OCI-LY7 (cell line): ENCODE results near the gene MLANA. TPM values are rescaled to one million over a fixed set of nuclear protein-coding genes. Genes with fewer than 3 reads are reported as not detected.

Experiments
- Bru-seq: library from RNA; stranded (reverse); fragments of 400-500 nt; gene quantifications from one replicate; lab custom pipeline; 2021; lab: Mats Ljungman, UMichigan
- BruChase-seq, 2 experiments: library from RNA; stranded (reverse); fragments of 400-500 nt; gene quantifications; one replicate each; lab custom pipeline; 2021; lab: Mats Ljungman, UMichigan
- BruUV-seq: library from RNA; stranded (reverse); fragments of 400-500 nt; replicated peaks from 2 replicates; lab custom pipeline; 2021; lab: Mats Ljungman, UMichigan
- CTCF ChIA-PET: fragments of 300-600 bp; sonication (Branson Sonifier 250); formaldehyde crosslinking; loops from one replicate; lab custom pipeline; 2022; ENCODE audit warnings: antibody characterized with exemption; ENCODE audit not compliant: unreplicated experiment; lab: Charles Lee
- POLR2A ChIA-PET: fragments of 300-600 bp; sonication (Branson Sonifier 250); formaldehyde crosslinking; loops from one replicate; lab custom pipeline; 2022; ENCODE audit warnings: antibody characterized with exemption; lab: Charles Lee
- DNase-seq: peaks from one replicate; pipeline ENCODE4 v3.0.0-alpha.2; 2015; ENCODE audit warnings: low spot score
- H2AFZ ChIP-seq: fragments of 200-600 bp; sonication (generic), shearing (Covaris generic); 2 replicates; pipeline ENCODE4 v1.6.1; 2014; ENCODE audit warnings: mild to moderate bottlenecking, antibody characterized with exemption, low read length, moderate library complexity
- H3K27ac ChIP-seq: fragments of 200-600 bp; sonication (generic); 2 replicates; pipeline ENCODE4 v1.5.1; 2014; ENCODE audit warnings: mixed run types, low read depth, mild to moderate bottlenecking, moderate library complexity, low read length, inconsistent platforms; ENCODE audit not compliant: poor library complexity, severe bottlenecking
- H3K36me3 ChIP-seq: fragments of 200-600 bp; sonication (generic); 2 replicates; pipeline ENCODE4 v1.6.1; 2014; ENCODE audit warnings: mild to moderate bottlenecking, antibody characterized with exemption, low read length, moderate library complexity, mixed read lengths; ENCODE audit not compliant: insufficient read depth
- H3K4me1 ChIP-seq: fragments of 200-600 bp; sonication (generic); 2 replicates; pipeline ENCODE4 v1.5.1; 2014; ENCODE audit warnings: mild to moderate bottlenecking, low read length; ENCODE audit not compliant: insufficient read depth, poor library complexity, severe bottlenecking
- H3K4me2 ChIP-seq: fragments of 200-600 bp; sonication (generic); 2 replicates; pipeline ENCODE4 v1.6.1; 2014; ENCODE audit warnings: mild to moderate bottlenecking, low read length
- H3K4me3 ChIP-seq: fragments of 200-600 bp; sonication (generic); 2 replicates; pipeline ENCODE4 v1.5.1; 2014; ENCODE audit warnings: mild to moderate bottlenecking, low read depth, low read length; ENCODE audit not compliant: poor library complexity, severe bottlenecking
- H3K79me2 ChIP-seq: fragments of 200-600 bp; sonication (generic); 2 replicates; pipeline ENCODE4 v1.6.1; 2016; ENCODE audit warnings: low read depth, mild to moderate bottlenecking, low read length, moderate library complexity, mixed read lengths; ENCODE audit not compliant: insufficient read depth
- H3K9me2 ChIP-seq: fragments of 200-600 bp; sonication (generic); 2 replicates; pipeline ENCODE4 v1.6.1; 2016; ENCODE audit warnings: mild to moderate bottlenecking, low read length, mixed read lengths; ENCODE audit not compliant: insufficient read depth
- H3K9me3 ChIP-seq: fragments of 200-600 bp; sonication (generic); 2 replicates; pipeline ENCODE4 v1.6.1; 2014; ENCODE audit warnings: mild to moderate bottlenecking, mixed run types, low read length, mixed read lengths
- H4K20me1 ChIP-seq: fragments of 200-600 bp; sonication (generic); 2 replicates; pipeline ENCODE4 v1.6.1; 2014; ENCODE audit warnings: mild to moderate bottlenecking, antibody characterized with exemption, low read length, moderate library complexity, mixed read lengths; ENCODE audit not compliant: insufficient read depth
- EZH2phosphoT487 ChIP-seq: fragments of 200-600 bp; sonication (generic); IDR thresholded peaks from 2 replicates; pipeline ENCODE4 v1.6.1; 2018; ENCODE audit warnings: low read depth, borderline replicate concordance, mild to moderate bottlenecking, mixed run types, antibody characterized with exemption, low read length, moderate library complexity, mixed read lengths
- intact Hi-C: fragments of 100-400 bp; cut with micrococcal nuclease; formaldehyde crosslinking; loops from one replicate; pipeline ENCODE4 v1.10.0; 2022; ENCODE audit not compliant: unreplicated experiment
- long read RNA-seq: library from polyadenylated mRNA; stranded (forward); transcript quantifications from one replicate; pipeline ENCODE4 v2.0.0, GENCODE V29; 2022
- total RNA-seq, 2 experiments: library from RNA; depleted of rRNA in 1 of 2; stranded (reverse); fragments of >200 nt in 1 of 2; shearing (Covaris generic) in 1 of 2; gene quantifications; 2 replicates each; pipeline ENCODE4 v1.2.3, GENCODE V29; 2014 to 2022
- TF ChIP-seq, protein P1 (sequence below): fragments of 200-600 bp; sonication (generic); conservative IDR thresholded peaks from 2 replicates; pipeline ENCODE4 v1.5.1; 2014; ENCODE audit warnings: mild to moderate bottlenecking, antibody characterized with exemption, low read length, moderate library complexity, mixed read lengths

The MLANA gene, protein sequence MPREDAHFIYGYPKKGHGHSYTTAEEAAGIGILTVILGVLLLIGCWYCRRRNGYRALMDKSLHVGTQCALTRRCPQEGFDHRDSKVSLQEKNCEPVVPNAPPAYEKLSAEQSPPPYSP
- total RNA-seq (2014; rRNA removed; shearing (Covaris generic)) (not detected in 2 replicates), total RNA-seq (2022) (not detected in 2 replicates), Bru-seq, nascent RNA (percentile 9 among the genes with signal in this experiment), BruChase-seq, experiment 1, labeled RNA remaining after a 6-hour chase (percentile 10 among the genes with signal in this experiment), BruChase-seq, experiment 2, labeled RNA remaining after a 2-hour chase (percentile 6 among the genes with signal in this experiment)
- long read RNA-seq, result 0 reads

DNA sequence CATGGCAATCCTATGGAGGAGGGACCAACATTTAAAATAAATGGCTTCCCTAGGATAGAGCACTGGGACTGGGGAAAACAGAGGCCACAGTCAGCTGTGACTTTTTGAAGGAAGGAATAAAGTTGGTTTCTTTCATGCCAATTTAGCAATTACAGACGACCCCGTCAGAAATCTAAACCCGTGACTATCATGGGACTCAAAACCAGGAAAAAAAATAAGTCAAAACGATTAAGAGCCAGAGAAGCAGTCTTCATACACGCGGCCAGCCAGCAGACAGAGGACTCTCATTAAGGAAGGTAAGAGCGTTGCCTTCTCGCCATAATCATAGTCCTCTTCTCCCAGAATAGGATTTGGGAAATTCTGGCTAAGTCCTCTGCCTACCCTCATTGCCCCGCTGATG lies at the start of gene MLANA:
TSS of gene MLANA (plus strand) at position 249 of the 400 bp plus-strand sequence. CDS start 1,586 bp downstream, outside the sequence.
- Histone ChIP-seq H3K4me2 (no peak within 1 kb of the TSS), H3K36me3 (no peaks in the 10 kb centered on the region), H2AFZ (no peak within 1 kb of the TSS), H3K79me2 (no peaks in the 10 kb centered on the region), H3K9me3 (no peaks in the 10 kb centered on the region), H3K27ac (no peak within 1 kb of the TSS), H3K4me1 (no peaks in the 10 kb centered on the region), H3K4me3 (no peak within 1 kb of the TSS), H3K9me2 (no peaks in the 10 kb centered on the region), H4K20me1 (no peaks in the 10 kb centered on the region)
- TSS peak; percentile 40 for BruUV-seq
- no peak for DNase-seq
- POLR2A ChIA-PET, result no interaction called here
- CTCF ChIA-PET, result no interaction called here
- no peak for TF ChIP-seq EZH2phosphoT487
- TF ChIP-seq, protein P1, sequence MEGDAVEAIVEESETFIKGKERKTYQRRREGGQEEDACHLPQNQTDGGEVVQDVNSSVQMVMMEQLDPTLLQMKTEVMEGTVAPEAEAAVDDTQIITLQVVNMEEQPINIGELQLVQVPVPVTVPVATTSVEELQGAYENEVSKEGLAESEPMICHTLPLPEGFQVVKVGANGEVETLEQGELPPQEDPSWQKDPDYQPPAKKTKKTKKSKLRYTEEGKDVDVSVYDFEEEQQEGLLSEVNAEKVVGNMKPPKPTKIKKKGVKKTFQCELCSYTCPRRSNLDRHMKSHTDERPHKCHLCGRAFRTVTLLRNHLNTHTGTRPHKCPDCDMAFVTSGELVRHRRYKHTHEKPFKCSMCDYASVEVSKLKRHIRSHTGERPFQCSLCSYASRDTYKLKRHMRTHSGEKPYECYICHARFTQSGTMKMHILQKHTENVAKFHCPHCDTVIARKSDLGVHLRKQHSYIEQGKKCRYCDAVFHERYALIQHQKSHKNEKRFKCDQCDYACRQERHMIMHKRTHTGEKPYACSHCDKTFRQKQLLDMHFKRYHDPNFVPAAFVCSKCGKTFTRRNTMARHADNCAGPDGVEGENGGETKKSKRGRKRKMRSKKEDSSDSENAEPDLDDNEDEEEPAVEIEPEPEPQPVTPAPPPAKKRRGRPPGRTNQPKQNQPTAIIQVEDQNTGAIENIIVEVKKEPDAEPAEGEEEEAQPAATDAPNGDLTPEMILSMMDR, result no peak
- intact Hi-C loops, result no loop called here

DNA sequence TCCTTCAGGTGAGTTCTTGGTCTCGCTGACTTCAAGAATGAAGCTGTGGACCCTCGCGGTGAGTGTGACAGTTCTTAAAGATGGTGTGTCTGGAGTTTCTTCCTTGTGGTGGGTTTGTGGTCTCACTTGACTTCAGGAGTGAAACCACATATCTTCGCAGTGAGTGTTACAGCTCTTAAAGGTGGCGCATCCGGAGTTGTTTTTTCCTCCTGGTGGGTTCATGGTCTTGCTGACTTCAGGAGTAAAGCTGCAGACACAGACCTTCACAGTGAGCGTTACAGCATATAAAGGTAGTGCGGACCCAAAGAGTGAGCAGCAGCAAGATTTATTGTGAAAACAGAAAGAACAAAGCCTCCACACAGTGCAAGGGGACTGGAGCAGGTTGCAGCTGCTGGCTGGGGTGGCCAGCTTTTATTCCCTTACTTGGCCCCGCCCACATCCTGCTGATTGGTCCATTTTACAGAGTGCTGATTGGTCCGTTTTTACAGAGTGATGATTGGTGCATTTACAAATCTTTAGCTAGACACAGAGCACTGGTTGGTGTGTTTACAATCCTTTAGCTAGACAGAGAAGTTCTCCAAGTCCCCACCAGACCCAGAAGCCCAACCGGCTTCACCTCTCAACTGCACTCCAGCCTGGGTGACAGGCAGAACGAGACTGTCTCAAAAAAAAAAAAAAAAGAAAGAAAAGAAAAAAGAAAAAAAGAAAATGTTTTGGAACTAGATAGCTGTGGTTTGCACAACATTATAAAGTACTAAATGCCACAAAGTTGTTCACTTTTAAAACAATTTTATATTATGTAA lies 48.7 kb upstream of the MLANA start:
- no peak overlapping the region for H3K4me2 ChIP-seq
- TF ChIP-seq, protein P1, result no peak
- TF ChIP-seq EZH2phosphoT487, result no peak
- no peaks in the 10 kb centered on the region for H3K36me3 ChIP-seq
- no TSS peak for BruUV-seq
- no peak overlapping the region for H3K4me3 ChIP-seq
- no peak overlapping the region for H3K27ac ChIP-seq
- no peaks in the 10 kb centered on the region for H3K9me2 ChIP-seq
- intact Hi-C loops, result no loop called here
- H3K9me3 ChIP-seq, result peaks cover 6% of the 10 kb centered on the region
- H2AFZ ChIP-seq, result no peak overlapping the region
- no peaks in the 10 kb centered on the region for H4K20me1 ChIP-seq
- POLR2A ChIA-PET, result interaction anchor here (0.5 to 1.2 kb wide), 5 partner anchors 9 to 227 kb away, joined by 3 to 4 read pairs (median 3); partner anchors contain the start of gene ERMP1
- peaks cover 20% of the 10 kb centered on the region for H3K4me1 ChIP-seq
- no peak for DNase-seq
- CTCF ChIA-PET, result no interaction called here
- H3K79me2 ChIP-seq, result no peaks in the 10 kb centered on the region
